Choroid plexus epithelial cell (primary cell): Measurements from ENCODE around the gene PDE10A.
A peak's percentile ranks its signal among the peaks of the same experiment; 100 is the strongest.

Source experiments
- DNase-seq: peaks from one replicate; pipeline ENCODE4 v3.0.0-alpha.2; 2010; ENCODE audit warnings: low read depth
- H3K4me3 ChIP-seq: 2 replicates; pipeline ENCODE4 v1.5.1; 2011; ENCODE audit warnings: low read depth, mild to moderate bottlenecking, control low read depth, low read length, moderate library complexity
- CTCF ChIP-seq: conservative IDR thresholded peaks from 2 replicates; pipeline ENCODE4 v1.5.1; 2011; ENCODE audit warnings: low read depth, mild to moderate bottlenecking, control low read depth, inconsistent platforms, low read length, moderate library complexity

PDE10A gene

GRCh38 chr6:165574220-165575157, 88.6 kb downstream of the PDE10A start:
- DNase-seq = peak; percentile 61
- TF ChIP-seq CTCF = no peak
- H3K4me3 ChIP-seq = no peak overlapping the region

GRCh38 chr6:165573671-165574070, 89.4 kb downstream of the PDE10A start:
- H3K4me3 ChIP-seq = no peak overlapping the region
- DNase-seq = peak; percentile 97
- peak; percentile 4 for TF ChIP-seq CTCF

- TF ChIP-seq CTCF = no peak
- peak; percentile 71 for DNase-seq
- no peak overlapping the region for H3K4me3 ChIP-seq
Measured at GRCh38 chr6:165571721-165572132, 91.3 kb downstream of the PDE10A start.

DNA sequence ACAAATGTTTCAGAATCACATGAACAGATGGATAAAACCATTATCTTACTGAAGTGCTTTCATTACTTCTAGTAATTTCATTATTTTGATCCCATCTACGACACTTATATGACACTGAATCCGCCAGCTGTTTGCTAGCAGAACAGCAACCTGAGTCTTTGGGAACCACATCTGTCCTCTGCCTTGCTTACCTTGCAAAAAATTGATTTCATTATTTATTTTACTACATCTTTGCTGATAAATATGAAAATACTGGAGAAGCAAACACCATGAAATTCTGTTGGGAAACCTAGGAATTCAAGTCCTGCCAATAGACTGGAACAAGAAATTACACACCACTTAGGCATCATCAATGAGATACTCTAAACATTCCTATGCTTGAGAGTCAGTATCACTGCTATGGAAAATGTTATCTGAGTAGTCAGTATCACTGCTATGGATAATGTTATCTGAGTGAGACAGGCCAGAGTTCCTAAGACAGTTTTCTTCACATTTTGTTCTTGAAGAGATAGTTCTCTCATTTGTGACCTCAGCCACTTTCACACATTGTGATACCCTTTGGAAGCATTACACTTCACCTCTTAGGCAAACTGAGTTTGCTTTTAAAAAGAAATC, 91.9 kb downstream of the PDE10A start:
- no peak overlapping the region for H3K4me3 ChIP-seq
- peak; percentile 87 for DNase-seq
- TF ChIP-seq CTCF = no peak

DNA sequence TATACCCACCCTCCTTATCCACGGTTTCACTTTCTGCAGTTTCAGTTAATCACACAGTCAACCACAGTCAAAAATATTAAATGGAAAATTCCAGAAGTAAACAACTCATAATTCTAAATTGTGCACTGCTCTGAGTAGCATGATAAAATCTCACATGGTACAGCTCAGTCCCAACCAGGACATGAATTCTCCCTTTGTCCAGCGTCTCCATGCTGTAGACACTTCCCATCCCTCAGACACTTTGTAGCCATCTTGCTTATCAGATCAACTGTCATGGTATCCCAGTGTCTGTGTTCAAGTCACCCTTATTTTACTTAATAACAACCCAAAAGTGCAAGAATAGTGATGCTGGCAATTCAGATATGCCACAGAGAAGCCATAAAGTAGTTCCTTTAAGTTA, 94.7 kb downstream of the PDE10A start:
- no peak for TF ChIP-seq CTCF
- no peak for DNase-seq
- no peak overlapping the region for H3K4me3 ChIP-seq

GRCh38 chr6:165566088-165566828, 96.8 kb downstream of the PDE10A start:
- no peak for DNase-seq
- no peak for TF ChIP-seq CTCF
- no peak overlapping the region for H3K4me3 ChIP-seq
